ENCODE data around the gene KCTD5. TPM values are rescaled to one million over a fixed set of nuclear protein-coding genes. Genes with fewer than 3 reads are reported as not detected.

The KCTD5 gene
- total and polyA plus RNA-seq, 4 donors = 17.1 to 31.8 (median 24.7) TPM

DNA sequence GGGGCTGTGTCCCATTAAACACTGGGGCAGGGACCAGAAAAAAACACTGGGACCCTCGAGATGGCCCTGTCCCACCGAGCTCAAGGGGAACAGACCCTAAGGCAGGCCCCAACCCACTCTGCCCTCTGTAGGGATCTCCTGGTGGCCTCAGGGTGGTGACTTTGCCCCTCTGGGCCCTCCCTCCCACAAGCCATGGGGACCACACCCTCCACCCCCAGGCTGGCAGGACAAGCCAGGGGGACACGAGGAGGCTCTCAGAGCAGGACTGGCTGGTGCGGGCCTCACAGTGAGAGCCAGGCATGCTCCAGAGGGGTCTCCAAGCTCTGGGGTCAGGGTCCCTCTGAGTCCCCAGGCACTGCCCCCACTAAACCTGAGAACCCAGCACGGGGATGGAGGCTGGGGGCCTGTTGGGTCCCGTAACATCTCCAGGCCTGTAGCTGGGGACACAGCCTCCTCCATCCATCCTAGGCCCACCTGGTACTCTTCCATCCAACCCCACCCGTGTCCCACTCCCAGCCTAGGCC lies 55.6 kb downstream of the KCTD5 start:
- no peak for DNase-seq
- TF ChIP-seq, protein P1, sequence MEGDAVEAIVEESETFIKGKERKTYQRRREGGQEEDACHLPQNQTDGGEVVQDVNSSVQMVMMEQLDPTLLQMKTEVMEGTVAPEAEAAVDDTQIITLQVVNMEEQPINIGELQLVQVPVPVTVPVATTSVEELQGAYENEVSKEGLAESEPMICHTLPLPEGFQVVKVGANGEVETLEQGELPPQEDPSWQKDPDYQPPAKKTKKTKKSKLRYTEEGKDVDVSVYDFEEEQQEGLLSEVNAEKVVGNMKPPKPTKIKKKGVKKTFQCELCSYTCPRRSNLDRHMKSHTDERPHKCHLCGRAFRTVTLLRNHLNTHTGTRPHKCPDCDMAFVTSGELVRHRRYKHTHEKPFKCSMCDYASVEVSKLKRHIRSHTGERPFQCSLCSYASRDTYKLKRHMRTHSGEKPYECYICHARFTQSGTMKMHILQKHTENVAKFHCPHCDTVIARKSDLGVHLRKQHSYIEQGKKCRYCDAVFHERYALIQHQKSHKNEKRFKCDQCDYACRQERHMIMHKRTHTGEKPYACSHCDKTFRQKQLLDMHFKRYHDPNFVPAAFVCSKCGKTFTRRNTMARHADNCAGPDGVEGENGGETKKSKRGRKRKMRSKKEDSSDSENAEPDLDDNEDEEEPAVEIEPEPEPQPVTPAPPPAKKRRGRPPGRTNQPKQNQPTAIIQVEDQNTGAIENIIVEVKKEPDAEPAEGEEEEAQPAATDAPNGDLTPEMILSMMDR (IDR thresholded peaks at IDR 0.05; ENCODE audit: control extremely low read depth, extremely low read depth) = no peak

DNA sequence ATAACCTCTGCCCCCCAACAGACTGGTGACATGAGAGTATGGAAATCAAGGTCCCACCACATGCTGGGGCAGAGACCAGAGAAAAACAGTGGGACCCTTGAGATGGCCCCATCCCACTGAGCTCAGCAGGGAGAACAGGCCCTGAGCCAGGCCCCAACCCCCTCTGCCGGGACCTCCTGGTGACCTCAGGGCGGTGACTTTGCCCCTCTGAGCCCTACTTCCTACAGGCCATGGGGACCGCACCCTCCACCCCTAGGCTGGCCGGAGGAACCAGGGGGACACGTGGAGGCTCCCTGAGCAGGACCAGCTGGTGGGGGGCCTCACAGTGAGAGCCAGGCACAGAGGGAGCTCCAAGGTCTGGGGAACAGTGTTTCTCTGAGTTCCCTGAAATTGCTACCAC lies 56.3 kb downstream of the KCTD5 start:
- TF ChIP-seq, protein P1 (IDR thresholded peaks at IDR 0.05; ENCODE audit: control extremely low read depth, extremely low read depth) = no peak
- no peak for ATAC-seq (ENCODE audit: insufficient read depth, low FRiP score)
- Histone ChIP-seq H3K9ac (ENCODE audit: insufficient read depth in 1 of 2, low read length in 2 of 2) (no peak overlapping the region), H3K9me3 (ENCODE audit: control insufficient read depth in 4 of 4, insufficient read depth in 3 of 4, low read length in 3 of 4) (no peaks in the 10 kb centered on the region), H3K27me3 (ENCODE audit: control insufficient read depth in 3 of 3, insufficient read depth in 3 of 3, low read length in 2 of 3) (no peaks in the 10 kb centered on the region), H3K27ac (ENCODE audit: low read depth in 1 of 2, low read length in 1 of 2) (no peak overlapping the region), H3K4me1 (ENCODE audit: control insufficient read depth in 5 of 5, insufficient read depth in 5 of 5, low read length in 5 of 5) (no peaks in the 10 kb centered on the region), H3K36me3 (ENCODE audit: control insufficient read depth in 4 of 4, insufficient read depth in 4 of 4, low read length in 4 of 4) (no peaks in the 10 kb centered on the region), H3K4me3 (no peak overlapping the region)
- no peak for DNase-seq
- 71 to 74% methylated on average over 5 of the region's 5 CpGs for WGBS, 2 donors

More for the DNA sequence above, 55.6 kb downstream of the KCTD5 start:
- ATAC-seq (ENCODE audit: insufficient read depth, low FRiP score) = no peak
- Histone ChIP-seq H3K9me3 (ENCODE audit: control insufficient read depth in 4 of 4, insufficient read depth in 3 of 4, low read length in 3 of 4) (no peaks in the 10 kb centered on the region), H3K36me3 (ENCODE audit: control insufficient read depth in 4 of 4, insufficient read depth in 4 of 4, low read length in 4 of 4) (no peaks in the 10 kb centered on the region), H3K27ac (ENCODE audit: low read depth in 1 of 2, low read length in 1 of 2) (no peak overlapping the region), H3K4me1 (ENCODE audit: control insufficient read depth in 5 of 5, insufficient read depth in 5 of 5, low read length in 5 of 5) (no peaks in the 10 kb centered on the region), H3K27me3 (ENCODE audit: control insufficient read depth in 3 of 3, insufficient read depth in 3 of 3, low read length in 2 of 3) (no peaks in the 10 kb centered on the region), H3K4me3 (no peak overlapping the region), H3K9ac (ENCODE audit: insufficient read depth in 1 of 2, low read length in 2 of 2) (no peak overlapping the region)
- 76 to 77% methylated on average over 7 of the region's 7 CpGs for WGBS, 2 donors

DNA sequence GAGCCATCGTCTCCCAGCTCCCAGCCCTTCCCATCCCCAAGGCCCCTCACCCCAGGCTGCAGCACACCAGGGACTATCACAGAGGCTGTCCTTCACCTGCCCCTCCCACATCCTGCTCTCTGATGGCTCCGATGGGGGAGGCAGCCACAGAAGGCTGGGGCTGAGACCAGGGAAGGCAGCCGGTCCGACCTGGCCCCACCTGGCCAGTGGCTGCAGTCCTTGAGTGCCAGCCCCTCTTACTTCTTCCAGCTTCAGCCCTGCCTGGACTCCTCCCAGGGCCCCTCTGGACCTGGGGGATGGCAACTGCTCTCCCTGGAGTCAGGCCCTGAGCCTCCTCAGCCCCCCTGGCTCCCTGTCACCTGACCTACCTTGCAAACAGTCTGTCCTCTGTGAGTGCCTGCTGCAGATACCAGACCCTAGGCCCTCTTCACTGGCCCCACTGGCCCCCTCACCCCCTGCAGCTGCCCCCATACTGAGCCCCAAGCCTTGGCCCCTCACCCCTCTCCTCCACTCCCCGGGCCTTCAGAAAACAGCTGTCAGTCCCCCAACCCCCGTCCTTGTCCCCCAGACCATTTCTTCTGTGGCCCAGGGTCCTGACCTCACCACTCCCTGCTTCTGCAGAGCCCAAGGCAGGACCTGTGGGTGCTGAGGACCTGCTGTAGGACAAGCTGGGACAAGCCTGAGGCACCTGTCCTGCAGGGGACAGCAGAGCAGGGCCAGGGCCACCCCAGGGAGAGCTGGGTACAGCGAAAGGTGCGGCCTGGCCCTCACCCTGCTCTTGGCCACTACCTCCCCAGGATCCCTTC lies 57.5 kb downstream of the KCTD5 start:
- no peak overlapping the region for H3K27ac ChIP-seq (ENCODE audit: low read depth in 1 of 2, low read length in 1 of 2)
- no peak overlapping the region for H3K9ac ChIP-seq (ENCODE audit: insufficient read depth in 1 of 2, low read length in 2 of 2)
- no peak overlapping the region for H3K4me3 ChIP-seq
- H3K36me3 ChIP-seq (ENCODE audit: control insufficient read depth in 4 of 4, insufficient read depth in 4 of 4, low read length in 4 of 4) = no peaks in the 10 kb centered on the region
- no peaks in the 10 kb centered on the region for H3K4me1 ChIP-seq (ENCODE audit: control insufficient read depth in 5 of 5, insufficient read depth in 5 of 5, low read length in 5 of 5)
- 66 to 88% methylated on average over 8 of the region's 8 CpGs for WGBS, 2 donors
- ATAC-seq (ENCODE audit: insufficient read depth, low FRiP score) = no peak
- DNase-seq = no peak
- TF ChIP-seq, protein P1 (IDR thresholded peaks at IDR 0.05; ENCODE audit: control extremely low read depth, extremely low read depth) = no peak
- H3K9me3 ChIP-seq (ENCODE audit: control insufficient read depth in 4 of 4, insufficient read depth in 3 of 4, low read length in 3 of 4) = no peaks in the 10 kb centered on the region
- no peaks in the 10 kb centered on the region for H3K27me3 ChIP-seq (ENCODE audit: control insufficient read depth in 3 of 3, insufficient read depth in 3 of 3, low read length in 2 of 3)

All from lung (tissue), 12 donors.